Suprapubic skin (tissue), 4 donors: Measurements from ENCODE around the gene CASP4. TPM values are rescaled to one million over a fixed set of nuclear protein-coding genes. Genes with fewer than 3 reads are reported as not detected.
"Not testable (repeated sequence)": the region's sequence is repeated elsewhere in the genome, so short reads cannot be mapped to it uniquely, and the experiment has no call there.

ENCODE experiments used
- DNase-seq, 2 donors: peaks; one replicate each; pipeline ENCODE4 v3.0.0-alpha.2; 2019; ENCODE audit warnings: low spot score in 2 of 2
- H3K27ac ChIP-seq: fragments of 200-600 bp; sonication (generic); one replicate; pipeline ENCODE4 v1.5.1; 2019
- H3K27me3 ChIP-seq: fragments of 200-600 bp; sonication (generic); one replicate; pipeline ENCODE4 v1.5.1; 2019
- H3K36me3 ChIP-seq: fragments of 200-600 bp; sonication (generic); one replicate; pipeline ENCODE4 v1.5.1; 2019
- H3K4me1 ChIP-seq: fragments of 200-600 bp; sonication (generic); one replicate; pipeline ENCODE4 v1.5.1; 2019
- H3K4me3 ChIP-seq: fragments of 200-600 bp; sonication (generic); one replicate; pipeline ENCODE4 v1.5.1; 2019; ENCODE audit warnings: mild to moderate bottlenecking
- H3K9me3 ChIP-seq: fragments of 200-600 bp; sonication (generic); one replicate; pipeline ENCODE4 v1.5.1; 2019
- CTCF ChIP-seq, 2 donors: fragments of 200-600 bp in 1 of 2; fragments of 450-650 bp in 1 of 2; sonication (generic) in 1 of 2; IDR thresholded peaks; one replicate each; pipeline ENCODE4 v1.5.1; 2016 to 2019; ENCODE audit warnings: antibody characterized with exemption in 2 of 2, mild to moderate bottlenecking in 1 of 2, moderate library complexity in 1 of 2
- EP300 ChIP-seq: sonication (generic); formaldehyde crosslinking; IDR thresholded peaks from one replicate; pipeline ENCODE4 v1.6.1; 2017; ENCODE audit warnings: antibody characterized with exemption
- POLR2A ChIP-seq, 2 donors: fragments of 450-650 bp; IDR thresholded peaks; one replicate each; pipeline ENCODE4 v1.6.1; 2017; ENCODE audit warnings: antibody characterized with exemption in 2 of 2, mild to moderate bottlenecking in 2 of 2, moderate library complexity in 2 of 2
- POLR2AphosphoS5 ChIP-seq, 3 donors: sonication (generic); formaldehyde crosslinking; IDR thresholded peaks; one replicate each; pipeline ENCODE4 v1.6.1; 2017; ENCODE audit warnings: antibody characterized with exemption in 3 of 3
- WGBS: methylation state at CpG from one replicate; pipeline ENCODE4 v1.1.5; 2018; 5-methylcytosine and 5-hydroxymethylcytosine counted together
- total RNA-seq, 4 donors: library from RNA; depleted of rRNA; stranded (reverse); fragments of >200 nt; gene quantifications; one replicate each; pipeline ENCODE4 v1.1.0, GENCODE V29; 2016

Gene CASP4
- total RNA-seq, 4 donors from 2014 or later, result 98.3 to 272 (median 129) TPM

DNA sequence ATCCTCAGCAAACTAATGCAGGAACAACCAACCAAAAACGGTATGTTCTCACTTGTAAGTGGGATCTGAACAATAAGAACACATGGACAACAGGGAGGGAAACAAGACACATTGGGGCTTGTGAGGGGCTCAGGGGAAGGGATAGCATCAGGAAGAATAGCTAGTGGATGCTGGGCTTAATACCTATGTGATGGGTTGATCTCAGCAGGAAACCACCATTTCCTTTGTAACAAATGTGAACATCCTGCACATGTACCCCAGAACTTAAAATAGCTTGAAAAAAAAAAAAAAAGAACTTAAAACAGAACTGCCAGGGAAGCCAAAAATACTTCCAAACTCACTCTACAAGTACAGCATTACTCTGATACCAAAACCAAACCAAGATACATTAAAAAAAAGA lies 33.8 kb downstream of the CASP4 start:
- H3K4me1 ChIP-seq, result no peaks in the 10 kb centered on the region
- no peak for DNase-seq
- TF ChIP-seq POLR2A (IDR thresholded peaks at IDR 0.05) (no peak), EP300 (no peak), POLR2AphosphoS5 (IDR thresholded peaks at IDR 0.05) (no peak), CTCF (IDR thresholded peaks at IDR 0.05) (no peak)
- 39% methylated on average over 1 of the region's 1 CpG for WGBS
- no peak overlapping the region for H3K27ac ChIP-seq
- no peaks in the 10 kb centered on the region for H3K27me3 ChIP-seq
- no peak overlapping the region for H3K4me3 ChIP-seq
- no peaks in the 10 kb centered on the region for H3K9me3 ChIP-seq
- no peaks in the 10 kb centered on the region for H3K36me3 ChIP-seq

DNA sequence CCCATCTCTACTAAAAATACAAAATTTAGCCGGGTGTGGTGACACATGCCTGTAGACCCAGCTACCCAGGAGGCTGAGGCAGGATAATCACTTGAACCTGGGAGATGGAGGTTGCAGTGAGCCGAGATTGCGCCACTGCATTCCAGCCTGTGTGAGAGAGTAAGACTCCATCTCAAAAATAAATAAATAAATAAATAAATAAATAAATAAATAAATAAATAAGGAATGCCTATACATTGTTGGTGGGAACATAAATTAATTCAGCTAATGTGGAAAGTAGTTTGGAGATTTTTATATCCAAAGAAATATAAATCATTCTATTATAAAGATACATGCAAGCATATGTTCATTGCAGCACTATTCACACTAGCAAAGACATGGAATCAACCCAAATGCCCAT lies 34.3 kb downstream of the CASP4 start:
- not testable (repeated sequence) for H3K36me3 ChIP-seq, H3K27me3 ChIP-seq, H3K9me3 ChIP-seq, H3K4me1 ChIP-seq, H3K27ac ChIP-seq, DNase-seq, H3K4me3 ChIP-seq
- 98% methylated on average over 3 of the region's 3 CpGs for WGBS

GRCh38 chr11:104928811-104929210 lies 39.6 kb downstream of the CASP4 start:
- no peaks in the 10 kb centered on the region for H3K36me3 ChIP-seq
- no peak overlapping the region for H3K27ac ChIP-seq
- H3K9me3 ChIP-seq, result peaks cover 6% of the 10 kb centered on the region
- H3K27me3 ChIP-seq, result no peaks in the 10 kb centered on the region
- no peaks in the 10 kb centered on the region for H3K4me1 ChIP-seq
- TF ChIP-seq CTCF (IDR thresholded peaks at IDR 0.05) (no peak), POLR2A (IDR thresholded peaks at IDR 0.05) (no peak), EP300 (no peak), POLR2AphosphoS5 (IDR thresholded peaks at IDR 0.05) (no peak)
- no peak for DNase-seq
- no peak overlapping the region for H3K4me3 ChIP-seq

- 92% methylated on average over 8 of the region's 9 CpGs for WGBS
- no peaks in the 10 kb centered on the region for H3K27me3 ChIP-seq
- TF ChIP-seq EP300 (no peak), POLR2A (IDR thresholded peaks at IDR 0.05) (no peak), POLR2AphosphoS5 (IDR thresholded peaks at IDR 0.05) (no peak), CTCF (IDR thresholded peaks at IDR 0.05) (no peak)
- H3K4me1 ChIP-seq, result no peaks in the 10 kb centered on the region
- no peak overlapping the region for H3K4me3 ChIP-seq
- no peaks in the 10 kb centered on the region for H3K36me3 ChIP-seq
- DNase-seq, result no peak
- peaks cover 6% of the 10 kb centered on the region for H3K9me3 ChIP-seq
- H3K27ac ChIP-seq, result no peak overlapping the region
Observed at GRCh38 chr11:104926771-104927611, 41.4 kb downstream of the CASP4 start.

DNA sequence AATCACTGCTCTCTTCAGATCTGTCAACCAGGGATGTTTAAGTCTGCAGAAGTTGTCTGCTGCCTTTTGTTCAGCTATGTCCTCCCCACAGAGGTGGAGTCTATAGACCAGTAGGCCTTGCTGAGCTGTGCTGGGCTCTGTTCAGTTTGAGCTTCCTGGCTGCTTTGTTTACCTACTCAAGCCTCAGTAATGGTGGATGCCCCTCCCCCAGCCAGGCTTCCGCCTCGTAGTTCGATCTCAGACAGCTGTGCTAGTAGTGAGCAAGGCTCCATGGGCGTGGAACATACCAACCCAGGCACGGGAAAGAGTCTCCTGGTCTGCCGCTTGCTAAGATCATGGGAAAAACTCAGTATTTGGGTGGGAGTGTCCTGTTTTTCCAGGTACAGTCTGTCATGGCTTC lies 42.5 kb downstream of the CASP4 start:
- Histone ChIP-seq H3K27me3 (no peaks in the 10 kb centered on the region), H3K27ac (no peak overlapping the region), H3K4me1 (no peaks in the 10 kb centered on the region), H3K4me3 (no peak overlapping the region), H3K9me3 (peaks cover 6% of the 10 kb centered on the region), H3K36me3 (no peaks in the 10 kb centered on the region)
- DNase-seq, result no peak
- WGBS, result no CpG with 5 or more reads among the region's 6 CpGs
- TF ChIP-seq POLR2AphosphoS5 (IDR thresholded peaks at IDR 0.05) (no peak), EP300 (no peak), CTCF (IDR thresholded peaks at IDR 0.05) (no peak), POLR2A (IDR thresholded peaks at IDR 0.05) (no peak)
